CD14-positive monocyte (primary cell): ENCODE measurements around the gene DNAH3. TPM values are rescaled to one million over a fixed set of nuclear protein-coding genes. Genes with fewer than 3 reads are reported as not detected.

Source experiments
- DNase-seq, 3 donors: peaks; one replicate each; pipeline ENCODE4 v3.0.0-alpha.2; 2011 to 2022
- H2AFZ ChIP-seq: 2 replicates; pipeline ENCODE4 v1.6.0; 2012; ENCODE audit warnings: mild to moderate bottlenecking, low read depth, low read length, inconsistent platforms; ENCODE audit not compliant: insufficient read depth, poor library complexity, severe bottlenecking
- H3K27ac ChIP-seq, 2 donors: 1 replicate in 1 of 2; 2 replicates in 1 of 2; pipeline ENCODE4 v1.5.1; 2012 to 2013; ENCODE audit warnings: low read length in 2 of 2, control low read depth in 1 of 2, inconsistent platforms in 1 of 2, low read depth in 1 of 2, mild to moderate bottlenecking in 1 of 2
- H3K27me3 ChIP-seq, 2 donors: one replicate each; pipeline versions ENCODE4 v1.6.0 to v1.6.1; 2011 to 2013; ENCODE audit warnings: low read length in 2 of 2; ENCODE audit not compliant: control insufficient read depth in 2 of 2, insufficient read depth in 2 of 2
- H3K36me3 ChIP-seq, 2 donors: replicated peaks in 1 of 2; 1 replicate in 1 of 2; 2 replicates in 1 of 2; pipeline versions ENCODE4 v1.5.1 to v1.6.1; 2012 to 2013; ENCODE audit warnings: low read length in 2 of 2, control low read depth in 1 of 2, inconsistent platforms in 1 of 2, mild to moderate bottlenecking in 1 of 2; ENCODE audit not compliant: insufficient read depth in 2 of 2, control insufficient read depth in 1 of 2
- H3K4me1 ChIP-seq, 2 donors: 1 replicate in 1 of 2; 2 replicates in 1 of 2; pipeline versions ENCODE4 v1.5.1 to v1.6.1; 2012 to 2013; ENCODE audit warnings: low read length in 2 of 2, control low read depth in 1 of 2, inconsistent platforms in 1 of 2, mild to moderate bottlenecking in 1 of 2, moderate library complexity in 1 of 2; ENCODE audit not compliant: insufficient read depth in 2 of 2, control insufficient read depth in 1 of 2
- H3K4me2 ChIP-seq: replicated peaks from 2 replicates; pipeline ENCODE3; 2012; ENCODE audit warnings: low read length, moderate library complexity, mild to moderate bottlenecking; ENCODE audit not compliant: poor library complexity, severe bottlenecking; ENCODE audit errors: extremely low read depth
- H3K4me3 ChIP-seq, 3 experiments: fragments of 200-600 bp in 1 of 3; sonication (generic) in 1 of 3; replicated peaks in 1 of 3; 1 replicate in 2 of 3; 2 replicates in 1 of 3; pipeline ENCODE4 v1.5.1; 2011 to 2013; ENCODE audit warnings: low read length in 3 of 3, mild to moderate bottlenecking in 3 of 3, control low read depth in 2 of 3, low read depth in 2 of 3, inconsistent platforms in 1 of 3, moderate library complexity in 1 of 3
- H3K79me2 ChIP-seq: 2 replicates; pipeline ENCODE4 v1.6.0; 2012; ENCODE audit warnings: mild to moderate bottlenecking, control low read depth, inconsistent platforms, low read length, moderate library complexity; ENCODE audit not compliant: insufficient read depth
- H3K9ac ChIP-seq: 2 replicates; pipeline ENCODE4 v1.6.0; 2017; ENCODE audit warnings: low read length, mild to moderate bottlenecking; ENCODE audit not compliant: insufficient read depth, poor library complexity, severe bottlenecking
- H3K9me3 ChIP-seq, 2 donors: replicated peaks in 1 of 2; 1 replicate in 1 of 2; 2 replicates in 1 of 2; pipeline versions ENCODE4 v1.5.1 to v1.6.1; 2012 to 2013; ENCODE audit warnings: low read length in 2 of 2, control low read depth in 1 of 2; ENCODE audit not compliant: control insufficient read depth in 1 of 2, insufficient read depth in 1 of 2
- H4K20me1 ChIP-seq: 2 replicates; pipeline ENCODE4 v1.6.0; 2012; ENCODE audit warnings: mild to moderate bottlenecking, low read length, control low read depth, moderate library complexity; ENCODE audit not compliant: insufficient read depth
- H3K27ac Mint-ChIP-seq, 7 donors: one replicate each; pipeline ENCODE4 v1.8.0; 2020; ENCODE audit warnings: mild to moderate bottlenecking in 7 of 7, mixed read lengths in 7 of 7, moderate library complexity in 6 of 7, inconsistent platforms in 2 of 7
- H3K27me3 Mint-ChIP-seq, 3 donors: one replicate each; pipeline ENCODE4 v1.8.0; 2021 to 2022; ENCODE audit warnings: low read depth in 3 of 3, mild to moderate bottlenecking in 3 of 3, mixed read lengths in 3 of 3, moderate library complexity in 3 of 3, inconsistent platforms in 1 of 3
- H3K36me3 Mint-ChIP-seq, 2 donors: one replicate each; pipeline ENCODE4 v1.8.0; 2020; ENCODE audit warnings: mixed read lengths in 2 of 2, inconsistent platforms in 1 of 2, mild to moderate bottlenecking in 1 of 2
- H3K4me1 Mint-ChIP-seq: one replicate; pipeline ENCODE4 v1.8.0; 2020; ENCODE audit warnings: mild to moderate bottlenecking, mixed read lengths
- H3K4me3 Mint-ChIP-seq, 2 donors: one replicate each; pipeline ENCODE4 v1.8.0; 2020; ENCODE audit warnings: mild to moderate bottlenecking in 2 of 2, mixed read lengths in 2 of 2, moderate library complexity in 1 of 2
- H3K9me3 Mint-ChIP-seq, 7 donors: one replicate each; pipeline ENCODE4 v1.8.0; 2020 to 2022; ENCODE audit warnings: mixed read lengths in 7 of 7, mild to moderate bottlenecking in 6 of 7, moderate library complexity in 6 of 7, inconsistent platforms in 2 of 7
- CTCF ChIP-seq: fragments of 200-600 bp; IDR thresholded peaks from one replicate; pipeline ENCODE4 v1.8.0; 2022; ENCODE audit warnings: antibody characterized with exemption, mild to moderate bottlenecking
- WGBS: methylation state at CpG from one replicate; pipeline ENCODE4 v1.1.5; 2013; ENCODE audit warnings: missing lambda C conversion rate; ENCODE audit not compliant: insufficient coverage; 5-methylcytosine and 5-hydroxymethylcytosine counted together
- intact Hi-C, 2 donors: fragments of 100-400 bp; cut with micrococcal nuclease; formaldehyde crosslinking; loops; one replicate each; pipeline versions ENCODE4 v1.15.0 to v1.15.1; 2023
- polyA plus RNA-seq, 3 donors: library from polyadenylated mRNA; depleted of rRNA in 1 of 3; unstranded in 2 of 3; stranded (reverse) in 1 of 3; fragments of 300-500 nt in 2 of 3; fragments of >200 nt in 1 of 3; fragmentation: Illumina TruSeq in 2 of 3; gene quantifications; 1 replicate in 2 of 3; 2 replicates in 1 of 3; pipeline ENCODE4 v1.2.3, GENCODE V29; 2012 to 2021

The DNAH3 gene
- polyA plus RNA-seq, 3 donors, result not detected

GRCh38 chr16:21167360-21167759, 16.7 kb upstream of the DNAH3 start:
- Histone ChIP-seq H3K9me3 (no peaks in the 10 kb centered on the region), H3K36me3 (peaks cover 26 to 64% of the 10 kb centered on the region in 2 donors), H2AFZ (no peak overlapping the region), H3K4me3 (no peak overlapping the region), H3K4me1 (no peaks in the 10 kb centered on the region), H4K20me1 (no peaks in the 10 kb centered on the region), H3K4me2 (no peak overlapping the region), H3K27me3 (no peaks in the 10 kb centered on the region), H3K9ac (no peak overlapping the region), H3K79me2 (no peaks in the 10 kb centered on the region), H3K27ac (no peak overlapping the region)
- no peak overlapping the region for H3K4me3 Mint-ChIP-seq
- WGBS, result no CpG with 5 or more reads among the region's 9 CpGs
- intact Hi-C loops, result no loop called here
- no peak for DNase-seq
- H3K9me3 Mint-ChIP-seq, result no peaks in the 10 kb centered on the region
- H3K36me3 Mint-ChIP-seq, result peaks cover 51 to 59% of the 10 kb centered on the region in 2 donors
- H3K27ac Mint-ChIP-seq, result peak overlapping the region in 1 of 7 donors; percentile 2
- H3K4me1 Mint-ChIP-seq, result no peaks in the 10 kb centered on the region
- TF ChIP-seq CTCF, result no peak
- H3K27me3 Mint-ChIP-seq, result peaks cover 0 to 2% (median 2%) of the 10 kb centered on the region in 3 donors

- DNase-seq, result no peak
- Histone ChIP-seq H3K9ac (no peak overlapping the region), H3K79me2 (no peaks in the 10 kb centered on the region), H3K4me1 (no peaks in the 10 kb centered on the region), H4K20me1 (no peaks in the 10 kb centered on the region), H3K4me3 (no peak overlapping the region), H3K9me3 (no peaks in the 10 kb centered on the region), H3K36me3 (peaks cover 25 to 62% of the 10 kb centered on the region in 2 donors), H3K27me3 (no peaks in the 10 kb centered on the region), H2AFZ (no peak overlapping the region), H3K27ac (no peak overlapping the region), H3K4me2 (no peak overlapping the region)
- intact Hi-C loops, result no loop called here
- peak overlapping the region in 1 of 7 donors; percentile 61 for H3K27ac Mint-ChIP-seq
- peaks cover 49 to 57% of the 10 kb centered on the region in 2 donors for H3K36me3 Mint-ChIP-seq
- WGBS, result 91% methylated on average over 7 of the region's 9 CpGs
- H3K27me3 Mint-ChIP-seq, result peaks cover 0 to 2% (median 2%) of the 10 kb centered on the region in 3 donors
- H3K4me1 Mint-ChIP-seq, result no peaks in the 10 kb centered on the region
- no peak for TF ChIP-seq CTCF
- no peaks in the 10 kb centered on the region for H3K9me3 Mint-ChIP-seq
- no peak overlapping the region for H3K4me3 Mint-ChIP-seq
Measured at GRCh38 chr16:21166561-21166961, 15.9 kb upstream of the DNAH3 start.
